Right lobe of liver (tissue), 6 donors: ENCODE measurements around the gene PARVB. TPM values are rescaled to one million over a fixed set of nuclear protein-coding genes. Genes with fewer than 3 reads are reported as not detected.

Experiments
- ATAC-seq, 4 donors: fragments of 200-7000 bp; cut with Tn5 transposase; one replicate each; pipeline ENCODE4 v1.9.1; 2020; ENCODE audit warnings: mild to moderate bottlenecking in 4 of 4, moderate library complexity in 4 of 4
- DNase-seq, 3 donors: peaks; one replicate each; pipeline ENCODE4 v3.0.0-alpha.2; 2020
- H3K27ac ChIP-seq, 3 donors: fragments of 200-600 bp; one replicate each; pipeline ENCODE4 v1.8.0; 2022
- H3K27me3 ChIP-seq, 2 donors: fragments of 200-600 bp; one replicate each; pipeline ENCODE4 v1.8.0; 2022
- H3K36me3 ChIP-seq, 4 donors: fragments of 200-600 bp; sonication (generic) in 1 of 4; one replicate each; pipeline versions ENCODE4 v1.5.1 to v1.8.0; 2017 to 2022; ENCODE audit warnings: control low read depth in 1 of 4
- H3K4me1 ChIP-seq, 4 donors: fragments of 200-600 bp; sonication (generic) in 1 of 4; one replicate each; pipeline versions ENCODE4 v1.5.1 to v1.8.0; 2017 to 2022; ENCODE audit warnings: control low read depth in 1 of 4
- H3K4me3 ChIP-seq, 3 donors: fragments of 200-600 bp; one replicate each; pipeline ENCODE4 v1.8.0; 2022
- H3K9me3 ChIP-seq, 4 donors: fragments of 200-600 bp; sonication (generic) in 1 of 4; one replicate each; pipeline versions ENCODE4 v1.5.1 to v1.8.0; 2017 to 2022; ENCODE audit warnings: control low read depth in 1 of 4
- CTCF ChIP-seq, 4 donors: fragments of 200-600 bp in 3 of 4; fragments of 450-650 bp in 1 of 4; IDR thresholded peaks; one replicate each; pipeline versions ENCODE4 v1.5.1 to v1.8.0; 2016 to 2022; ENCODE audit warnings: antibody characterized with exemption in 4 of 4, mild to moderate bottlenecking in 2 of 4
- POLR2A ChIP-seq: fragments of 450-650 bp; IDR thresholded peaks from one replicate; pipeline ENCODE4 v1.6.1; 2017; ENCODE audit warnings: antibody characterized with exemption, mild to moderate bottlenecking
- WGBS: methylation state at CpG from one replicate; pipeline ENCODE4 v1.1.6; 2018; ENCODE audit warnings: low coverage, low lambda C conversion rate; ENCODE audit not compliant: insufficient coverage; ENCODE audit errors: missing lambda C conversion rate; 5-methylcytosine and 5-hydroxymethylcytosine counted together
- intact Hi-C, 2 donors: fragments of 100-400 bp; cut with DNase I; formaldehyde crosslinking; loops; one replicate each; pipeline versions ENCODE4 v1.11.2 to v1.14.1; 2022
- total RNA-seq, 6 experiments: library from RNA; depleted of rRNA in 2 of 6; stranded (reverse); fragments of >200 nt in 2 of 6; fragmentation: NEBNext Ultra II Directional in 3 of 6; extraction: Animal tissue kit (Norgen Biotek cat#: 25700) in 3 of 6; gene quantifications; one replicate each; pipeline versions ENCODE4 v1.1.0 to v1.2.4, GENCODE V29; 2016 to 2023
- donor health status: DM: no; HTN: yes; CAD: no.
- donor health status: DM: no; HTN: no; CAD: no.
- donor health status: DM: no; HTN: no; CAD: no.
- donor health status: DM: no; HTN: yes; CAD: no.
- donor health status: DM: no; HTN: yes; CAD: no.

Gene PARVB
- total RNA-seq, 6 experiments from 2014 or later = 14.2 to 21.3 (median 15.2) TPM

DNA sequence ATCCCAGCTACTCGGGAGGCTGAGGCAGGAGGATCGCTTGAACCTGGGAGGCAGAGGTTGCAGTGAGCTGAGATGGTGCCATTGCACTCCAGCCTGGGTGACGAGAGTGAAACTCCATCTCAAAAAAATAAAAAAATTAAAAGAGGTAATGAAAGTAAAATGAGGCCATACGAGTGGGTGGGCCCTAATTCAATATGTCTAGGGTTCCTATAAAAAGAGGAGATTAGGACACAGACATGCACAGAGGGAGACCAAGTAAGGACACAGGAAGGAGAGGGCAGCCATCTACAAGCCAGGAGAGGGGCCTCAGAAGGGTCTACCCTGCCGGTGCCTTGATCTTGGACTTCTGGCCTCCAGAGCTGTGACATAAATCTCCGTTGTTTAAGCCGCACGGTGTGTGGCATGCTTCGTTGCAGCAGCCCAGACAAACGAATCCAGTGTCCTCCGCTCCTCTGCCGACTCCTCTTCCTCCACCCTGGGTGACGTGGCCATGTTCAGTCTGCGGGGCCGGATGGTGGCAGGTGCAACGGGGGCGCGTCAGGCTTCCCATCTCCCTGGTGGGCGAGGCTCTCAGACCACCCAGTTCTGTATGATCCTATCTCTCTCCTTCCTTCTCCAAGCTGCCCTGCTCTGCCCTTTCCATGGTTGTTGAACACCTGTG, 105.0 kb downstream of the PARVB start:
- intact Hi-C loops = no loop called here
- WGBS = 89% methylated on average over 1 of the region's 19 CpGs
- Histone ChIP-seq H3K4me1 (no peaks in the 10 kb centered on the region), H3K4me3 (no peak overlapping the region), H3K27me3 (no peaks in the 10 kb centered on the region), H3K36me3 (no peaks in the 10 kb centered on the region), H3K9me3 (no peaks in the 10 kb centered on the region), H3K27ac (no peak overlapping the region)
- ATAC-seq = no peak
- no peak for TF ChIP-seq POLR2A
- TF ChIP-seq CTCF (IDR thresholded peaks at IDR 0.05) = no peak
- no peak for DNase-seq

DNA sequence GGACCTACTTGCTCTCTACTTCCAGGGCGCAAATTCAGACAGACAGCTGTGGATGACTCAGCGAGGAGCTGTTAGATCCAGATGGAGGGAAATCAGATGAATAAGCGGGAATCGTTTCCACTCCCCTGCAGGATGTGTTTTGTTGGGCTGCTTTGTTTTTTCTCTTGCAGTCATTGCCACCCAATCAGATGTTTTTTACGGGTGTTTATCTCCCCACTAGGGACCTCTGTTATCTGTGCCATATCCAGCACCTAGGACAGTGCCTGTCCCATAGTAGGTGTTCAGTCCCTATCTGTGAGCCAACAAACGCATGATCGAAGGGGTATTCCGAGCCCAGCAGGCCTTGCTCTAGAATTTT, 105.5 kb downstream of the PARVB start:
- intact Hi-C loops = no loop called here
- no peaks in the 10 kb centered on the region for H3K4me1 ChIP-seq
- H3K4me3 ChIP-seq = no peak overlapping the region
- no peaks in the 10 kb centered on the region for H3K9me3 ChIP-seq
- H3K36me3 ChIP-seq = no peaks in the 10 kb centered on the region
- no peaks in the 10 kb centered on the region for H3K27me3 ChIP-seq
- ATAC-seq (no peak), DNase-seq (no peak)
- WGBS = 41% methylated on average over 5 of the region's 8 CpGs
- TF ChIP-seq POLR2A = no peak
- no peak for TF ChIP-seq CTCF (IDR thresholded peaks at IDR 0.05)
- H3K27ac ChIP-seq = no peak overlapping the region

DNA sequence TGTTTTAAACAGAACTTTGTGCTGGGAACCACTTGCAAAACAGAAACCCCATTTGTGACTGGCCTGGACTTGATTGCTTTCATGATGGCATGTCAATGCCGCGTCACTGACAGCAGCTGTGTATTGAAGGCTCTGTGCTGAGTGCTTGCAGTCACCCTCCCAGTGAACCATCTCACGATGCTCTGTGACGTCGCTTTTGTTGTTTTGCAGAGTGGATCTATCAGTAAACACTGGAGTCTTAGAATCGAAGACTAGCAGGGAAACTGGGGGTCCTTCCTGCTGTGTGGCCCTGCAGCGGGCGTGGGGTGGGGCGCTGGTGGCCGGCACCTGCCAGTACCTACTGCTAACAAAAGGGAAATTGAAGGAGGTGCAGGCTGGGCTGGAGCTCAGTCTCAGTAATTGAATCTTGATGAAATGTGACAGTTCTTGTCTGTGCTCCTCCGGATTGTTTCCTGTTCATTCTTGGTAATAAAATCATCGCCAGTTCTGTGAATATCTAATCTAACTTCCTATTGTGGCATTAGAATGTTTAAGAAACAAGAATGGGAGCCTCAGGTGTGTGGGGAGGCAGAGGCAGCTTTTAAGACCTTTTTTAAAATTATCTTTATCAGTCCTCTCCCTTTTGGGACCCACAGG, 106.1 kb downstream of the PARVB start:
- no peaks in the 10 kb centered on the region for H3K4me1 ChIP-seq
- TF ChIP-seq POLR2A = no peak
- TF ChIP-seq CTCF (IDR thresholded peaks at IDR 0.05) = no peak
- H3K4me3 ChIP-seq = no peak overlapping the region
- no peak overlapping the region for H3K27ac ChIP-seq
- no peaks in the 10 kb centered on the region for H3K36me3 ChIP-seq
- WGBS = 71% methylated on average over 11 of the region's 12 CpGs
- ATAC-seq = no peak
- intact Hi-C loops = no loop called here
- DNase-seq = no peak
- H3K9me3 ChIP-seq = no peaks in the 10 kb centered on the region
- no peaks in the 10 kb centered on the region for H3K27me3 ChIP-seq

DNA sequence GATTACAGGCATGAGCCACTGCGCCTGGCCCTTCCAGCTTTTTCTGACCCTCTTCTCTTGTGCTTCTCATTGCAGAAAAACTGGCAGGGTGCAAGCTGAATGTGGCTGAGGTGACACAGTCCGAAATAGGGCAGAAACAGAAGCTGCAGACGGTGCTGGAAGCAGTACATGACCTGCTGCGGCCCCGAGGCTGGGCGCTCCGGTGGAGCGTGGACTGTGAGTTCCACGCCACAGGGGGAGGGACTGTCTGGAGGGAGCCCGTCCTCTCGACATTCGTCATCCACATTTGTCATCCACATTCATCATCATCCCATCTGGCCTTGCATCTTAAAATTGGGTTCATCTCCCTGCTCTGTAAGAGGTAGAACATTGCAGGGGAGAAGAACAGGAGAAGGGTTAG, 107.3 kb downstream of the PARVB start:
- ATAC-seq (no peak), DNase-seq (no peak)
- H3K36me3 ChIP-seq = no peaks in the 10 kb centered on the region
- no peaks in the 10 kb centered on the region for H3K9me3 ChIP-seq
- TF ChIP-seq CTCF (IDR thresholded peaks at IDR 0.05) (no peak), POLR2A (no peak)
- intact Hi-C loops = no loop called here
- H3K4me3 ChIP-seq = no peak overlapping the region
- no peaks in the 10 kb centered on the region for H3K27me3 ChIP-seq
- no peaks in the 10 kb centered on the region for H3K4me1 ChIP-seq
- no peak overlapping the region for H3K27ac ChIP-seq
- 88% methylated on average over 11 of the region's 12 CpGs for WGBS
